ACC112 (cell line): Measurements from ENCODE around the gene ZNF573.
A peak's percentile ranks its signal among the peaks of the same experiment; 100 is the strongest.
"Not testable (repeated sequence)": the region's sequence is repeated elsewhere in the genome, so short reads cannot be mapped to it uniquely, and the experiment has no call there.

ENCODE experiments used
- H2AFZ ChIP-seq: fragments of 200-600 bp; sonication (generic); one replicate; pipeline ENCODE4 v1.6.0; 2017; ENCODE audit warnings: antibody characterized with exemption, low read length; ENCODE audit not compliant: unreplicated experiment
- H3K27ac ChIP-seq: fragments of 200-600 bp; sonication (generic); 2 replicates; pipeline ENCODE4 v1.5.1; 2014; ENCODE audit warnings: low read depth, mild to moderate bottlenecking, antibody characterized with exemption, low read length, moderate library complexity
- H3K27me3 ChIP-seq: fragments of 200-600 bp; sonication (generic); 2 replicates; pipeline ENCODE4 v1.6.1; 2014; ENCODE audit warnings: mild to moderate bottlenecking, antibody characterized with exemption, low read length, moderate library complexity, mixed read lengths; ENCODE audit not compliant: insufficient read depth
- H3K36me3 ChIP-seq: fragments of 200-600 bp; sonication (generic); 2 replicates; pipeline ENCODE4 v1.6.1; 2016; ENCODE audit warnings: mild to moderate bottlenecking, antibody characterized with exemption, low read length, moderate library complexity, mixed read lengths; ENCODE audit not compliant: insufficient read depth
- H3K4me1 ChIP-seq: fragments of 200-600 bp; sonication (generic); one replicate; pipeline ENCODE4 v1.6.1; 2016; ENCODE audit warnings: low read length, mixed read lengths; ENCODE audit not compliant: insufficient read depth, unreplicated experiment, control insufficient read depth
- H3K4me3 ChIP-seq: fragments of 200-600 bp; sonication (generic); 2 replicates; pipeline ENCODE4 v1.5.1; 2014; ENCODE audit warnings: mild to moderate bottlenecking, low read depth, low read length
- H3K79me2 ChIP-seq: fragments of 200-600 bp; sonication (generic); one replicate; pipeline ENCODE4 v1.6.0; 2016; ENCODE audit warnings: low read length; ENCODE audit not compliant: control insufficient read depth, unreplicated experiment, insufficient read depth

Gene ZNF573

DNA sequence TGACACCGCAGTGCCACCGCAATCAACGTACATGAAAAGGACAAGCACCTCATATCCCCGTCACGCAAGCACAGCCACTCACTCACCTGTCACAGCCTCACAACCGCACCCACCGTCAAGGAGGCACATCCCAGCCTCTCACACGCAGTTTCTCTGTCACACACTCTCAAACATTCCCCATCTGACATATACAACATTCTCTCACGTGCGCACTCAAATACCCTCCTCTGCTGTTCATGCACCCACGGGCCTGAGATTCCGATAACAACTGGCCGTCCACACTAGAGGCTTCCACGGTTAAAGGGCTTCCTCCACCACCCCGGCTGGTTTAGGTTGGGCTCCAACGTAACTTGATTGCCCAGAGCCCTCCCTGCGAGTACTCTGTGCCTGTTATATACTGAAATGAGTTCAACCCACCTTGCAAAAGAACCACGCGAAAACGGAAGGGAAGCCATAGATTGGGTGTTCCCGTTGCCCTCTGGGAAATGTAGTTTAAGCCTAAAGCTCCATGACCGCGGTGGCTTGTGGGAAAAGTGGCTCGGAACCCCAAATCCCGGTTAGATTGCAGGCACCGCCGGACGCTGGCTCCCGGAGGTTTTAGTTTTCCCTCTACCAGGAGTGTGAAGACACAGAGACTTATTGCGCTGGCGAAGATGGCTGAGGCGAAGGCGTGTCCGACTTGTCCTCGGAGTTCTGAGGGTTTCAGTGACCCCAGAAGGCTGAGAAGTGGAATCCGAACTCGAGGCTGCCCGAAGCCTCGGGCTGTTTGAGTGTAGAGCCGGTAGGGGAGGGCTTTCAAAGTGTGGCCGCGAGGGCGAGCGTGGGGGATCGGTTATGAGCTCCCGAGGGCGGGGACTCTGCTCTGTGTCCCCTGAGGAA is at the start of gene ZNF573:
ZNF573 (minus strand) TSS at position 460 of the 879 bp plus-strand sequence. CDS start 5,857 bp downstream, outside the sequence.
- no peaks in the 10 kb centered on the region for H3K4me1 ChIP-seq
- H3K4me3 ChIP-seq: peak within 1 kb of the TSS; percentile 94
- H2AFZ ChIP-seq: peak within 1 kb of the TSS; percentile 100
- H3K36me3 ChIP-seq: no peaks in the 10 kb centered on the region
- H3K27ac ChIP-seq: peak within 1 kb of the TSS; percentile 66
- H3K27me3 ChIP-seq: no peaks in the 10 kb centered on the region
- peaks cover 9% of the 10 kb centered on the region for H3K79me2 ChIP-seq

GRCh38 chr19:37817180-37817981 is 38.0 kb upstream of the ZNF573 start:
- no peaks in the 10 kb centered on the region for H3K79me2 ChIP-seq
- H3K27ac ChIP-seq: no peak overlapping the region
- H3K36me3 ChIP-seq: no peaks in the 10 kb centered on the region
- peak overlapping the region; percentile 50 for H2AFZ ChIP-seq
- no peaks in the 10 kb centered on the region for H3K4me1 ChIP-seq
- H3K27me3 ChIP-seq: peaks cover 9% of the 10 kb centered on the region; the same call in 1 of the 2 replicates
- H3K4me3 ChIP-seq: peak overlapping the region; percentile 68

GRCh38 chr19:37815611-37816010 is 36.2 kb upstream of the ZNF573 start:
- H3K27me3 ChIP-seq, H3K79me2 ChIP-seq, H3K4me3 ChIP-seq, H3K4me1 ChIP-seq, H3K27ac ChIP-seq, H2AFZ ChIP-seq, H3K36me3 ChIP-seq: not testable (repeated sequence)

GRCh38 chr19:37813340-37813739 is 34.0 kb upstream of the ZNF573 start:
- no peak overlapping the region for H2AFZ ChIP-seq
- no peak overlapping the region for H3K4me3 ChIP-seq
- H3K27ac ChIP-seq: no peak overlapping the region
- peaks cover 9% of the 10 kb centered on the region; the same call in 1 of the 2 replicates for H3K27me3 ChIP-seq
- no peaks in the 10 kb centered on the region for H3K79me2 ChIP-seq
- H3K4me1 ChIP-seq: no peaks in the 10 kb centered on the region
- H3K36me3 ChIP-seq: no peaks in the 10 kb centered on the region

DNA sequence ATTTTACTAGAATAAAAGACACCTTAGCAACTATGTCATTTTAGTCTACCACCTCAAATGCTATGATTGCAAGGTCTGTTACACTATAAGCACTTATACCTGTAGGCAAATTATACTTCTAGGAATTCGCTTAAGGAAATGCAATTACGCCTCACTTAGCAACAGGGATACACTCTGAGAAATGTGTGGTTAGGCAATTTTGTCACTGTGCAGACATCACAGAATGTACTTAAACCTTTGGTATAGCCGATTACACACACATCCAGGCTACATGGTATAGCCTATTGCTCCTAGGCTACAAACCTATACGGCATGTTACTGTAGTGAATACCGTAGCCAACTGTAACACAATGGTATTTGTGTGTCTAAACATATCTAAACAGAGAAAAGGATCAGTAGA is 30.0 kb upstream of the ZNF573 start:
- Histone ChIP-seq H3K4me1 (no peaks in the 10 kb centered on the region), H3K27ac (no peak overlapping the region), H3K27me3 (no peaks in the 10 kb centered on the region), H2AFZ (no peak overlapping the region), H3K4me3 (no peak overlapping the region), H3K79me2 (no peaks in the 10 kb centered on the region), H3K36me3 (no peaks in the 10 kb centered on the region)

GRCh38 chr19:37803249-37803840 is 24.0 kb upstream of the ZNF573 start:
- Histone ChIP-seq H2AFZ (no peak overlapping the region), H3K27me3 (no peaks in the 10 kb centered on the region), H3K79me2 (no peaks in the 10 kb centered on the region), H3K4me3 (no peak overlapping the region), H3K27ac (no peak overlapping the region), H3K4me1 (no peaks in the 10 kb centered on the region), H3K36me3 (no peaks in the 10 kb centered on the region)

DNA sequence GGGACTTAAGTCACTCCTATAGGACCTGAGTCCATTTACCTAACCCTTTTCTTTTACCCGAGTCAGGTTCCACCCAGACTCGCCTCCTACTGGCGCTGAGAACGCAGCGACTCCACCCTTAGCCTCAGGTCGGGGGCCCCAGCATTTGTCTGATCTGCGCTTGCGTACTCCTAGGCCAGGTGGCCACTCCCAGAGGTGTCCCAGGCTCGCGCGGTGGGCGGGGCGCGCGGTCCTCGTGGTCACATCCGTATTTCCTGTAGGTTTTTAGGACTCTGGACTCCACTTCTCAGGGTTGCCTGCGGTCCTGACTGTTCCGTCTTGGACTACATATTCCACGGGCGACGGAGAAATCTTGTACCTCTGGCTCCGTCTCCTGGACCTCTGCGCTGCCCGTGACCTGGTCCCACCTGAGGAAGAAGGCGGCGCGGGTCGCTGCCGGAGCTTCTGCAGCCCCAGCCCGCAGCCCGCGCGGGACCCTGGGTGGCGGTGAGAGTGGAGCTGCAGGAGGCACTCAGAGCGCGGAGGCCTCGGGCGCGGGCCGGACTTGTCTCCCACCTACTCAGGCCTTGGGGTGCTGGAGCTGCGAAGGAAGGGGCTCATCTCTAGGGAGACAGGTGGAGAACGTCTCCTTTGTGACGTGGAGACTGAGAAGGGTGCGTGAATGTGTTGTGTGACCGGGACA is 11.0 kb upstream of the ZNF573 start:
- Histone ChIP-seq H3K79me2 (no peaks in the 10 kb centered on the region), H3K27ac (no peak overlapping the region), H3K4me3 (no peak overlapping the region), H3K27me3 (no peaks in the 10 kb centered on the region), H2AFZ (no peak overlapping the region), H3K4me1 (no peaks in the 10 kb centered on the region), H3K36me3 (no peaks in the 10 kb centered on the region)

GRCh38 chr19:37778613-37779126 is 716 bp downstream of the ZNF573 start:
- Histone ChIP-seq H3K4me1 (no peaks in the 10 kb centered on the region), H3K27ac (no peak overlapping the region; the same call in 1 of the 2 replicates), H2AFZ (peak overlapping the region; percentile 100), H3K79me2 (peaks cover 9% of the 10 kb centered on the region), H3K4me3 (peak overlapping the region; percentile 94), H3K36me3 (no peaks in the 10 kb centered on the region), H3K27me3 (no peaks in the 10 kb centered on the region)

DNA sequence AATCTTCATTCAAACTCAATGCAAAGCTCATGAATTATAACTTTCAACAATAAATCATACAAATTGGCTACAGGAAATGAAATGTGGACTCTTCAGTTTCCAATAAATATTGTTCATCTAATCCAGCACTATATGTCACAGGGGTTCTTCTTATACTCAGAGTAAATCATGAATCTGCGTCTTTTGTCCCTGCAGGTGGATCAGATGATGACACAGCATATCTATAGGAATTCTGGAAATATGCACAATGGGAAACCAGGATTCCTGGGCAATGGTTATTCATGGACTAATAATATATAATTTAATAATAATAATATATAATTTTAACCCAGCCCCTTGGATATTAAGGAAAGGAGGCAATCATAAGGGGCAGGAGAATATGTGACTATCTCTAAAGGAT is 8.4 kb downstream of the ZNF573 start:
- peaks cover 13% of the 10 kb centered on the region for H3K36me3 ChIP-seq
- peaks cover 6% of the 10 kb centered on the region for H3K4me1 ChIP-seq
- H3K79me2 ChIP-seq: peaks cover 2% of the 10 kb centered on the region
- no peak overlapping the region for H2AFZ ChIP-seq
- H3K4me3 ChIP-seq: no peak overlapping the region
- H3K27ac ChIP-seq: no peak overlapping the region
- H3K27me3 ChIP-seq: no peaks in the 10 kb centered on the region

- Histone ChIP-seq H3K27ac (peak overlapping the region; percentile 39), H2AFZ (no peak overlapping the region), H3K79me2 (no peaks in the 10 kb centered on the region), H3K4me1 (no peaks in the 10 kb centered on the region), H3K4me3 (no peak overlapping the region), H3K36me3 (0 out of 2 replicates have a peak, but pooled peaks cover 11% of the 10 kb centered on the region), H3K27me3 (no peaks in the 10 kb centered on the region)
These were observed 15.9 kb downstream of the ZNF573 start for GRCh38 chr19:37763488-37763887.
